HG02852 (cell line): ENCODE measurements around the gene ATP2B3.

ENCODE experiments used
- ATAC-seq: cut with Tn5 transposase; IDR thresholded peaks from one replicate; pipeline ENCODE4 v1.9.1; 2021; ENCODE audit warnings: mild to moderate bottlenecking, moderate library complexity; ENCODE audit not compliant: unreplicated experiment

The ATP2B3 gene

GRCh38 chrX:153530411-153531129 is 13.1 kb downstream of the ATP2B3 start:
- no peak for ATAC-seq

GRCh38 chrX:153533091-153533490 is 15.6 kb downstream of the ATP2B3 start:
- ATAC-seq = no peak

- ATAC-seq = no peak
Measured at GRCh38 chrX:153537080-153537479, 19.6 kb downstream of the ATP2B3 start.

DNA sequence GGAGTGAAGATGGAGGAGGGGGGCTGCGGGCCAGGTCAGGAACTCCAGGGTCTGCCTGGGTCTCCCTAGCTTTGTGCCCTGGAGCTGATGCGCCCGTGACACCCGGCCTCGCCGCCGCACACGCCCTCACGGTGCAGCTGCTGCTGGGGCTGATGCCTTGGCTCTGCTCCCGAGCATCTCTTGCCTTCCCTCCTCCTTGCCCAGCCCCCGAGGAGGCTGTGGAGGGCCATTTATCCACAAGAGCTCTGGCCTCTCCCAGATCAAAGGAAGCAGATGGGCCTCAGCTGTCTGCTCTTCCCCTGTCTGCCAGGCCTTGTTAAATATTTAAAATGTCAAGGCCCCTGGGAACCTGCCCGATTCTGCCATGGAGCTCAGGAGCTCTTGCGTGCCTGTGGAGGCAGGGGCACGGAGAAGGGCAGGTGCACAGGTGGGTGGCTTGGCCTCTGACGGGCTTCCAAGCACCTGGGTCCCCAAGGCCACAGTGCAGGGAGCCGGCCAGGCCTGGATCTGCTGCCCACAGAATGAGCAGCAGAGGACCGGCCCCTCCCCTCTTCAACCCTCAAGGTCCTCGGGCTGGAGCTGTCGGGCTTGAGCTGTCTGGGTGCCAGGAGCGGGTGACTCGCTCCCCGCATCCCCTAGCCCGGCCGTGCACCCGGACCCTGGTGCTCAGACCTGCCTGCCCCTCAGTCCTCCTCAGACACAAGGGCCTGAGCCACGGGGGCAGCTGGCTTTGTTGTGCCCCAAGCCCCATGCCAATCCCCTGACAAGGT is 20.3 kb downstream of the ATP2B3 start:
- no peak for ATAC-seq

GRCh38 chrX:153538424-153538823 is 21.0 kb downstream of the ATP2B3 start:
- no peak for ATAC-seq

GRCh38 chrX:153539171-153539978 is 21.9 kb downstream of the ATP2B3 start:
- ATAC-seq = peak; percentile 87

DNA sequence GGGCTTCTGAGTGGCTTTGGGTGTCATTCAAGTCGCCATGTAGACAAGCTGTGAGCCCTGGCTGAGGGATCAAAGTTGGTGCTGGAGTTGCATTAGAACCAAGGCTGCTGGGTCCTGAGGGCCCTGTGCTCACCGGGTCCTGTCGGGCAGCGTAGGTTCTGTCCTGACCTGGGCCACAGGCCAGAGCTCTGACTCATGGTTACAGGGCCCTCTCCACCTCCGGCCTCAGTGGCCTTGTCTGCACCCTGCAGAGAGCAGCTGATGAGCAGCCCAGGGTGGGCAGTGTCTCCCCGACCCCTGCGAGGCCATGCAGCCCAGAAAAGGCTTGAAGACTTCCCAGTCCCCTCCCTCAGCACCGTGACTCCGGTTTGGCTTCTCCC is 22.5 kb downstream of the ATP2B3 start:
- peak; percentile 13 for ATAC-seq

- no peak for ATAC-seq
Measured at GRCh38 chrX:153544727-153545126, 27.3 kb downstream of the ATP2B3 start.

GRCh38 chrX:153546386-153546785 is 28.9 kb downstream of the ATP2B3 start:
- ATAC-seq = no peak

DNA sequence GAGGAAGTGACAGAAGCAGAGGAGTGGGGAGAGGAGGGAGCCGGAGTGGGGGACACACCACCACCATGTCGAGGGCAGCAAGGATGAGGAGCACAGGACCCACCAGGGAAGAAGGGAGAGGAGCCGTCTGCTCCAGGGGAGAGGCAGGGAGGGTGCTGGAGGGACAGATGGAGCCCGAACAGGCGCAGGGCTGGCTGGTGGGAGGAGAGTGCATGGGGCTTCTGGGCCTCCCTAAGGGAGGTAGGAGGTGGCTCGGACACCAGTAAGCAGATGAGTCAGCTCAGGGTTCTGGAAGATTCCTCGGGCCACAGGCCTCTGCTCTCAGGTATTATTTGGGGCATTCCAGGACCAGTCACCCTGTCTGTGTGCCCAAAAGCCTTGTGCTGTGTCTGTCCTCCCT is 29.8 kb downstream of the ATP2B3 start:
- no peak for ATAC-seq

GRCh38 chrX:153549231-153549630 is 31.8 kb downstream of the ATP2B3 start:
- no peak for ATAC-seq

GRCh38 chrX:153549807-153550206 is 32.4 kb downstream of the ATP2B3 start:
- no peak for ATAC-seq

GRCh38 chrX:153551135-153551534 is 33.7 kb downstream of the ATP2B3 start:
- no peak for ATAC-seq

DNA sequence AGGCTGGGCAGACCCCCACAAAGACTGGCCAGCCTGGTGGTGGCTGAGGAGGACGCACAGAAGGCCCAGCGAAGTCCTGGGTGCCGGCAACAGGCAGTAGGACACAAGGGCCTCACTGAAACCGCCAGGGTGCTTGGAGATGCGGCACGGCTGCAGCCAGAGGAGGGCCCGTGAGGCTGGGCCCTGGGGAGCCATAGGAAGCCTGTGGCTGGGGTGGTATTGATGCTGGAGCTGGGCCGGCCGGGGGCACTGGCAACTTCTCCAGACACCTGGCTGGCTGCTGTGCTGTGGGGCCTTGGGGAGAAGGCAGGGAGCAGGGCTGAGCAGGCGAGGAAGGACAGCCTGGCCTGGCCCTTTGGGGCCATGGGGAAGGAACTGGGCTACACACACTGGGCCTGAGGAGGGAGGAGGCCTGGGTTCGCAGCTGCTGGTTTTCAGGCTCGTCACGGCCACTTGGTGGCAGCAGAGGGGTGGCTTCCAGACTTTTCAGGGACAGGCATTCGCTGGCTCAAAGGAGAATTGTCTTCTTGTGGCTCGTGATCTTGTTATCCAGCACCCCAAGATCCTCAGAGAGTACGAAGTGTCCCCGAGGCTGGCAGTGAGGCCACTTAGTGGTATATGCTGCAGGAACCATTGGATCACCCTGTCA is 37.2 kb downstream of the ATP2B3 start:
- ATAC-seq = no peak

DNA sequence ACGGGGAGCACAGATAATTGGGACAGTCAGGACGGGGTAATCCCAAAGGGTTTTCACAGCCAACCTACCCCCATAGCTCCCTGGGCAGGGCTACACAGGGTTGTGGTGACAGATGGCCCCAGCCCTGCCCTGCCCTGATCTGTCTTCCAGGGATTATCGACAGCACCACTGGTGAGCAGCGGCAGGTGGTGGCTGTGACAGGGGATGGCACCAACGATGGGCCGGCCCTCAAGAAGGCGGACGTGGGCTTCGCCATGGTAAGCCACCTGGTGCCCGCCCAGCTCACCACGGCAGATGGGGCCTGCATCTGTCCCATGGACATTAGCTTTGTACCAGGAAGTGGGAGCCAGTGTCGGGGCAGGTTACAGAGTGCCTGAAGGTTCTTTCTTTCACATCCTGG is 39.3 kb downstream of the ATP2B3 start:
- no peak for ATAC-seq

DNA sequence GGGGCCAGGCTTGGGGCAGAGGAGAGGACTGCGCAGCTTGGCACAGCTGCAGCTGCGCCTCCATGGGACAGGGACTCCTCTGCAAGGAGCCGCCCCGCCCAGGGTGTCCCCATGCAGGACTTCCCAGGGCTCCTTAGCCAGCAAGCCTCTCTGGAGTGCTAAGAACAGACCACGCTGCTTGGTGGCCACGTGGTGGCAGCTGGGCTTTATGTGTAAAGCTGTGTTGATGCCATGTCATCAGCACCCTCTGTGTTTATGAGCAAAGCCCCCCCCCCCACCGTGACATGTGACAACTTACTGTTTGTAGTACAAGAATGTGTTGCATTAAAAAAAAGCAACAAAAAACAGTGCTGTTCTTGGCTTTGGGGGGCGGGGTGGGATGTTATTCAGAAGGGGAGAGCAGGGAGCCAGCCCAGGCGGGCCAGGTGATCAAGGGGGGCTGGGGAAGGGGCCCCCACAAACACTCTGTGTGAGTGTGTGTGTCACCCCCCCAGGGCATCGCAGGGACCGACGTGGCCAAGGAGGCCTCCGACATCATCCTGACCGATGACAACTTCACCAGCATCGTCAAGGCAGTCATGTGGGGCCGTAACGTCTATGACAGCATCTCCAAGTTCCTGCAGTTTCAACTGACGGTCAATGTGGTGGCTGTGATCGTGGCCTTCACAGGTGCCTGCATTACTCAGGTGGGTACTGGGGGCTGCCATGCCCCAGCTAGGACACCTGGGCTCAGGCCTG is 40.3 kb downstream of the ATP2B3 start:
- no peak for ATAC-seq

DNA sequence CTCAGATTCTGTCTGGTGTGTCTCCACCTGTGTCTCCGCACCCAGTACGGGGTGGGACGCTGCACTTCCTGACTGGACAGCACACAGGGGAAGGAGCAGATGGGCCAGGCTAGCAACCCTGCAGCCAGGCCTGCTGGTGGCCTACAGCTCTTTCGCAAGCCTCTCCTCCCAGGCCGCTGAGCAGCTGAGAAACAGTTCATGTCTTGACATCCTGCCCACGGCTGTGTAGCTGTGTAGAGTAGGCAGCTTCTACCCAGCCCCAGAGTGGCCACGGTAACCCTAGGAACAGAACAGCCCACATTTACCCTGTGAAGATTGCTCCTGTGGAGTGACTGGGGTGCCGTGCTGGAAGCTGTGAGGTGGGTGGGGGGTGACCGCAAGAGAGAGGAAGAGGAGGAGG is 42.6 kb downstream of the ATP2B3 start:
- ATAC-seq = no peak

DNA sequence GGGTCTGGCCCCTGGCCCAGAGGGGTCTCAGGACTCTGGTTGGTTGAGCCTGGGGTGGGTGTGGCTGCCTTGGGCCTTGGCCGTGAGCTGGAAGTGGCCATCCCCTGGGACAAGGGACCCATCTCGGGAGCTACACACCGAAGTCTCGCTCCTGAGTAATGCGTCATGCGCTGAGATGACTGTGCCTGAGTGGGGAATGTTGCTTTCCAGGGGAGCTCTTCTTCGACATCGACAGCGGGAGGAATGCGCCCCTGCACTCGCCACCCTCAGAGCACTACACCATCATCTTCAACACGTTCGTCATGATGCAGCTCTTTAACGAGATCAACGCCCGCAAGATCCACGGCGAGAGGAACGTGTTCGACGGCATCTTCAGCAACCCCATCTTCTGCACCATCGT is 43.0 kb downstream of the ATP2B3 start:
- no peak for ATAC-seq

GRCh38 chrX:153561337-153561736 is 43.9 kb downstream of the ATP2B3 start:
- no peak for ATAC-seq

GRCh38 chrX:153562546-153562945 is 45.1 kb downstream of the ATP2B3 start:
- no peak for ATAC-seq
